Fibroblast of skin of left biceps (primary cell): ENCODE data around the gene TRAF3IP3.

Experiments used
- DNase-seq, 2 experiments: peaks; one replicate each; pipeline ENCODE4 v3.0.0-alpha.2; 2013; ENCODE audit warnings: low read depth in 2 of 2

Gene TRAF3IP3

GRCh38 chr1:209825591-209826434 is 70.0 kb downstream of the TRAF3IP3 start:
- no peak for DNase-seq

- DNase-seq: peak; percentile 90
Observed at GRCh38 chr1:209827384-209828262, 71.8 kb downstream of the TRAF3IP3 start, which contains the start of gene UTP25. UTP25 (plus strand) TSS chr1:209827972; CDS start chr1:209828064, 92 bp downstream.

GRCh38 chr1:209829716-209830115 is 73.9 kb downstream of the TRAF3IP3 start:
- no peak for DNase-seq

GRCh38 chr1:209830722-209831121 is 74.9 kb downstream of the TRAF3IP3 start:
- DNase-seq: no peak

GRCh38 chr1:209831615-209832014 is 75.8 kb downstream of the TRAF3IP3 start:
- DNase-seq: peak in 1 of 2 experiments; percentile 40
